Upper lobe of left lung (tissue), 6 donors: Measurements from ENCODE around the gene CTPS1. TPM values are rescaled to one million over a fixed set of nuclear protein-coding genes. Genes with fewer than 3 reads are reported as not detected.

Experiments
- ATAC-seq, 2 donors: fragments of 200-7000 bp; cut with Tn5 transposase; one replicate each; pipeline ENCODE4 v1.9.1; 2022; ENCODE audit warnings: mild to moderate bottlenecking in 2 of 2, moderate library complexity in 2 of 2; ENCODE audit not compliant: low FRiP score in 2 of 2
- DNase-seq, 2 donors: peaks; one replicate each; pipeline ENCODE4 v3.0.0-alpha.2; 2019 to 2020
- H3K27ac ChIP-seq, 4 donors: fragments of 200-600 bp; sonication (generic); one replicate each; pipeline ENCODE4 v1.5.1; 2016 to 2019
- H3K27me3 ChIP-seq, 4 donors: fragments of 200-600 bp; sonication (generic); one replicate each; pipeline ENCODE4 v1.5.1; 2017 to 2019
- H3K36me3 ChIP-seq, 4 donors: fragments of 200-600 bp; sonication (generic); one replicate each; pipeline ENCODE4 v1.5.1; 2016 to 2019
- H3K4me1 ChIP-seq, 4 donors: fragments of 200-600 bp; sonication (generic); one replicate each; pipeline ENCODE4 v1.5.1; 2018 to 2019
- H3K4me3 ChIP-seq, 4 donors: fragments of 200-600 bp; sonication (generic); one replicate each; pipeline ENCODE4 v1.5.1; 2017 to 2019; ENCODE audit warnings: mild to moderate bottlenecking in 2 of 4, moderate library complexity in 1 of 4
- H3K9me3 ChIP-seq, 4 donors: fragments of 200-600 bp; sonication (generic); one replicate each; pipeline ENCODE4 v1.5.1; 2018 to 2019
- CTCF ChIP-seq, 6 experiments: fragments of 450-650 bp in 4 of 6; fragments of 200-600 bp in 2 of 6; sonication (generic) in 2 of 6; IDR thresholded peaks; one replicate each; pipeline ENCODE4 v1.5.1; 2016 to 2019; ENCODE audit warnings: antibody characterized with exemption in 6 of 6
- EP300 ChIP-seq, 4 donors: sonication (generic); formaldehyde crosslinking; IDR thresholded peaks; one replicate each; pipeline ENCODE4 v1.5.1; 2017; ENCODE audit warnings: antibody characterized with exemption in 4 of 4, control low read depth in 2 of 4
- POLR2A ChIP-seq, 4 donors: fragments of 450-650 bp; IDR thresholded peaks; one replicate each; pipeline ENCODE4 v1.5.1; 2016 to 2017; ENCODE audit warnings: antibody characterized with exemption in 4 of 4, mild to moderate bottlenecking in 2 of 4
- POLR2AphosphoS5 ChIP-seq, 2 donors: sonication (generic); formaldehyde crosslinking; IDR thresholded peaks; one replicate each; pipeline ENCODE4 v1.5.1; 2017; ENCODE audit warnings: antibody characterized with exemption in 2 of 2
- WGBS, 2 donors: methylation state at CpG; one replicate each; pipeline ENCODE4 v1.1.5; 2017 to 2018; 5-methylcytosine and 5-hydroxymethylcytosine counted together
- total RNA-seq, 6 donors: library from RNA; depleted of rRNA in 4 of 6; stranded (reverse); fragments of >200 nt in 4 of 6; gene quantifications; one replicate each; pipeline versions ENCODE4 v1.1.0 to v1.2.1, GENCODE V29; 2016 to 2021
- donor health status: DM: no; HTN: no; CAD: no; lungs with moderate emphysema.
- donor health status: DM: no; HTN: yes; CAD: no; lungs with severe emphysema.

CTPS1 gene
- total RNA-seq, 6 donors from 2014 or later, result 12.7 to 32.5 (median 25.0) TPM

- ATAC-seq, result peak in 1 of 2 donors; percentile 13
- no peak for DNase-seq
- no peak for TF ChIP-seq CTCF (IDR thresholded peaks at IDR 0.05)
- no peak for TF ChIP-seq POLR2AphosphoS5 (IDR thresholded peaks at IDR 0.05)
- no peak for TF ChIP-seq EP300 (IDR thresholded peaks at IDR 0.05)
- TF ChIP-seq POLR2A (IDR thresholded peaks at IDR 0.05), result no peak
Measured at GRCh38 chr1:40936931-40937339, 42.6 kb upstream of the CTPS1 start.

GRCh38 chr1:40938393-40938792, 41.1 kb upstream of the CTPS1 start:
- peaks cover 5 to 14% (median 8%) of the 10 kb centered on the region in 4 donors for H3K4me1 ChIP-seq
- 96 to 97% methylated on average over 5 to 6 of the region's 6 CpGs for WGBS, 2 donors
- H3K9me3 ChIP-seq, result no peaks in the 10 kb centered on the region
- no peak overlapping the region for H3K27ac ChIP-seq
- DNase-seq (no peak), ATAC-seq (no peak)
- no peak for TF ChIP-seq POLR2AphosphoS5 (IDR thresholded peaks at IDR 0.05)
- TF ChIP-seq CTCF (IDR thresholded peaks at IDR 0.05), result no peak
- TF ChIP-seq POLR2A (IDR thresholded peaks at IDR 0.05), result no peak
- no peak for TF ChIP-seq EP300 (IDR thresholded peaks at IDR 0.05)
- no peaks in the 10 kb centered on the region for H3K36me3 ChIP-seq
- H3K4me3 ChIP-seq, result no peak overlapping the region
- H3K27me3 ChIP-seq, result no peaks in the 10 kb centered on the region

More at GRCh38 chr1:40936931-40937339, 42.6 kb upstream of the CTPS1 start:
- Histone ChIP-seq H3K4me3 (no peak overlapping the region), H3K36me3 (no peaks in the 10 kb centered on the region), H3K9me3 (no peaks in the 10 kb centered on the region), H3K4me1 (peaks cover 5 to 14% (median 8%) of the 10 kb centered on the region in 4 donors), H3K27me3 (no peaks in the 10 kb centered on the region), H3K27ac (no peak overlapping the region)
- WGBS, 2 donors, result 52 to 56% methylated on average over 5 of the region's 5 CpGs

- no peak overlapping the region for H3K4me3 ChIP-seq
- WGBS, 2 donors, result 61 to 67% methylated on average over 10 to 12 of the region's 12 CpGs
- peaks cover 6 to 16% (median 13%) of the 10 kb centered on the region in 4 donors for H3K4me1 ChIP-seq
- H3K27ac ChIP-seq, result peak overlapping the region in 1 of 4 donors; percentile 45
- no peaks in the 10 kb centered on the region for H3K36me3 ChIP-seq
- DNase-seq, result peak in 1 of 2 donors; percentile 33
- H3K27me3 ChIP-seq, result no peaks in the 10 kb centered on the region
- no peaks in the 10 kb centered on the region for H3K9me3 ChIP-seq
- TF ChIP-seq POLR2A (IDR thresholded peaks at IDR 0.05) (no peak), CTCF (IDR thresholded peaks at IDR 0.05) (no peak), POLR2AphosphoS5 (IDR thresholded peaks at IDR 0.05) (peak in 1 of 2 donors; percentile 28), EP300 (IDR thresholded peaks at IDR 0.05) (no peak)
- ATAC-seq, result peak; percentile 65 to 87
Measured at GRCh38 chr1:40939320-40940059, 40.0 kb upstream of the CTPS1 start.

GRCh38 chr1:40944326-40944725, 35.2 kb upstream of the CTPS1 start:
- Histone ChIP-seq H3K27ac (peak overlapping the region; percentile 50 to 75 (median 74)), H3K4me1 (peaks cover 4 to 29% (median 14%) of the 10 kb centered on the region in 4 donors), H3K9me3 (no peaks in the 10 kb centered on the region), H3K36me3 (no peaks in the 10 kb centered on the region), H3K4me3 (no peak overlapping the region), H3K27me3 (no peaks in the 10 kb centered on the region)
- WGBS, 2 donors, result 58 to 66% methylated on average over 7 of the region's 7 CpGs
- TF ChIP-seq POLR2A (IDR thresholded peaks at IDR 0.05) (no peak), EP300 (IDR thresholded peaks at IDR 0.05) (no peak), POLR2AphosphoS5 (IDR thresholded peaks at IDR 0.05) (no peak), CTCF (IDR thresholded peaks at IDR 0.05) (no peak)
- ATAC-seq (peak; percentile 12 to 81), DNase-seq (no peak)
